ENCODE measurements around the gene AUNIP.
"Not testable (repeated sequence)": the region's sequence is repeated elsewhere in the genome, so short reads cannot be mapped to it uniquely, and the experiment has no call there.

AUNIP gene

GRCh38 chr1:25845664-25846063, 13.6 kb downstream of the AUNIP start:
- no peaks in the 10 kb centered on the region for H3K27me3 ChIP-seq (ENCODE audit: control insufficient read depth, insufficient read depth, low read length, poor library complexity, severe bottlenecking)
- no peak overlapping the region for H3K4me3 ChIP-seq (ENCODE audit: insufficient read depth, low read depth, low read length)
- no peaks in the 10 kb centered on the region for H3K9me3 ChIP-seq (ENCODE audit: control insufficient read depth, low read length)
- 82 to 83% methylated on average over 5 of the region's 5 CpGs for WGBS, 2 experiments
- H3K27ac ChIP-seq (ENCODE audit: insufficient read depth, low read depth, low read length, poor library complexity, severe bottlenecking), result no peak overlapping the region
- no peaks in the 10 kb centered on the region for H3K36me3 ChIP-seq (ENCODE audit: control insufficient read depth, insufficient read depth, low read length)
- no peaks in the 10 kb centered on the region for H3K4me1 ChIP-seq (ENCODE audit: control insufficient read depth, insufficient read depth, low read length)

GRCh38 chr1:25844536-25845337, 14.5 kb downstream of the AUNIP start:
- no peak overlapping the region for H3K4me3 ChIP-seq (ENCODE audit: insufficient read depth, low read depth, low read length)
- H3K27me3 ChIP-seq (ENCODE audit: control insufficient read depth, insufficient read depth, low read length, poor library complexity, severe bottlenecking), result no peaks in the 10 kb centered on the region
- H3K9me3 ChIP-seq (ENCODE audit: control insufficient read depth, low read length), result no peaks in the 10 kb centered on the region
- H3K36me3 ChIP-seq (ENCODE audit: control insufficient read depth, insufficient read depth, low read length), result no peaks in the 10 kb centered on the region
- no peak overlapping the region for H3K27ac ChIP-seq (ENCODE audit: insufficient read depth, low read depth, low read length, poor library complexity, severe bottlenecking)
- 94 to 98% methylated on average over 3 of the region's 3 CpGs for WGBS, 2 experiments
- no peaks in the 10 kb centered on the region for H3K4me1 ChIP-seq (ENCODE audit: control insufficient read depth, insufficient read depth, low read length)

GRCh38 chr1:25843483-25843882, 15.8 kb downstream of the AUNIP start:
- Histone ChIP-seq H3K4me1 (ENCODE audit: control insufficient read depth, insufficient read depth, low read length) (no peaks in the 10 kb centered on the region), H3K36me3 (ENCODE audit: control insufficient read depth, insufficient read depth, low read length) (no peaks in the 10 kb centered on the region), H3K9me3 (ENCODE audit: control insufficient read depth, low read length) (no peaks in the 10 kb centered on the region), H3K27ac (ENCODE audit: insufficient read depth, low read depth, low read length, poor library complexity, severe bottlenecking) (no peak overlapping the region), H3K4me3 (ENCODE audit: insufficient read depth, low read depth, low read length) (no peak overlapping the region), H3K27me3 (ENCODE audit: control insufficient read depth, insufficient read depth, low read length, poor library complexity, severe bottlenecking) (no peaks in the 10 kb centered on the region)
- WGBS, 2 experiments, result 75 to 86% methylated on average over 3 of the region's 3 CpGs

GRCh38 chr1:25839808-25840207, 19.4 kb downstream of the AUNIP start:
- not testable (repeated sequence) for H3K9me3 ChIP-seq (ENCODE audit: control insufficient read depth, low read length); H3K27ac ChIP-seq (ENCODE audit: insufficient read depth, low read depth, low read length, poor library complexity, severe bottlenecking); H3K27me3 ChIP-seq (ENCODE audit: control insufficient read depth, insufficient read depth, low read length, poor library complexity, severe bottlenecking); H3K4me1 ChIP-seq (ENCODE audit: control insufficient read depth, insufficient read depth, low read length); H3K36me3 ChIP-seq (ENCODE audit: control insufficient read depth, insufficient read depth, low read length); H3K4me3 ChIP-seq (ENCODE audit: insufficient read depth, low read depth, low read length)
- WGBS, 2 experiments, result 92 to 97% methylated on average over 4 of the region's 4 CpGs

- H3K27ac ChIP-seq (ENCODE audit: insufficient read depth, low read depth, low read length, poor library complexity, severe bottlenecking), result no peak overlapping the region
- no peaks in the 10 kb centered on the region for H3K27me3 ChIP-seq (ENCODE audit: control insufficient read depth, insufficient read depth, low read length, poor library complexity, severe bottlenecking)
- no peak overlapping the region for H3K4me3 ChIP-seq (ENCODE audit: insufficient read depth, low read depth, low read length)
- no peaks in the 10 kb centered on the region for H3K9me3 ChIP-seq (ENCODE audit: control insufficient read depth, low read length)
- no peaks in the 10 kb centered on the region for H3K4me1 ChIP-seq (ENCODE audit: control insufficient read depth, insufficient read depth, low read length)
- WGBS, 2 experiments, result 89 to 100% methylated on average over 1 of the region's 1 CpG
- H3K36me3 ChIP-seq (ENCODE audit: control insufficient read depth, insufficient read depth, low read length), result peaks cover 17% of the 10 kb centered on the region
These were observed 21.9 kb downstream of the AUNIP start for GRCh38 chr1:25837262-25837875.

GRCh38 chr1:25836695-25837094, 22.6 kb downstream of the AUNIP start:
- WGBS, 2 experiments, result 86 to 88% methylated on average over 2 to 3 of the region's 3 CpGs
- H3K36me3 ChIP-seq (ENCODE audit: control insufficient read depth, insufficient read depth, low read length), result peaks cover 21% of the 10 kb centered on the region

GRCh38 chr1:25834894-25835293, 24.4 kb downstream of the AUNIP start:
- H3K36me3 ChIP-seq (ENCODE audit: control insufficient read depth, insufficient read depth, low read length), result peaks cover 30% of the 10 kb centered on the region
- H3K27ac ChIP-seq (ENCODE audit: insufficient read depth, low read depth, low read length, poor library complexity, severe bottlenecking), result no peak overlapping the region
- H3K27me3 ChIP-seq (ENCODE audit: control insufficient read depth, insufficient read depth, low read length, poor library complexity, severe bottlenecking), result no peaks in the 10 kb centered on the region
- H3K9me3 ChIP-seq (ENCODE audit: control insufficient read depth, low read length), result no peaks in the 10 kb centered on the region
- H3K4me1 ChIP-seq (ENCODE audit: control insufficient read depth, insufficient read depth, low read length), result no peaks in the 10 kb centered on the region
- WGBS, 2 experiments, result 91 to 92% methylated on average over 3 of the region's 3 CpGs
- H3K4me3 ChIP-seq (ENCODE audit: insufficient read depth, low read depth, low read length), result no peak overlapping the region

More at GRCh38 chr1:25836695-25837094, 22.6 kb downstream of the AUNIP start:
- H3K27me3 ChIP-seq (ENCODE audit: control insufficient read depth, insufficient read depth, low read length, poor library complexity, severe bottlenecking), result no peaks in the 10 kb centered on the region
- H3K4me3 ChIP-seq (ENCODE audit: insufficient read depth, low read depth, low read length), result no peak overlapping the region
- H3K9me3 ChIP-seq (ENCODE audit: control insufficient read depth, low read length), result no peaks in the 10 kb centered on the region
- H3K27ac ChIP-seq (ENCODE audit: insufficient read depth, low read depth, low read length, poor library complexity, severe bottlenecking), result no peak overlapping the region
- H3K4me1 ChIP-seq (ENCODE audit: control insufficient read depth, insufficient read depth, low read length), result no peaks in the 10 kb centered on the region

- Histone ChIP-seq H3K4me3 (ENCODE audit: insufficient read depth, low read depth, low read length) (no peak overlapping the region), H3K27ac (ENCODE audit: insufficient read depth, low read depth, low read length, poor library complexity, severe bottlenecking) (no peak overlapping the region), H3K36me3 (ENCODE audit: control insufficient read depth, insufficient read depth, low read length) (peaks cover 30% of the 10 kb centered on the region), H3K9me3 (ENCODE audit: control insufficient read depth, low read length) (no peaks in the 10 kb centered on the region), H3K27me3 (ENCODE audit: control insufficient read depth, insufficient read depth, low read length, poor library complexity, severe bottlenecking) (no peaks in the 10 kb centered on the region), H3K4me1 (ENCODE audit: control insufficient read depth, insufficient read depth, low read length) (no peaks in the 10 kb centered on the region)
- 95 to 96% methylated on average over 5 of the region's 5 CpGs for WGBS, 2 experiments
These were observed 26.1 kb downstream of the AUNIP start for GRCh38 chr1:25833158-25833557.

- H3K9me3 ChIP-seq (ENCODE audit: control insufficient read depth, low read length), result no peaks in the 10 kb centered on the region
- H3K27ac ChIP-seq (ENCODE audit: insufficient read depth, low read depth, low read length, poor library complexity, severe bottlenecking), result no peak overlapping the region
- H3K4me3 ChIP-seq (ENCODE audit: insufficient read depth, low read depth, low read length), result no peak overlapping the region
- 93 to 98% methylated on average over 6 of the region's 6 CpGs for WGBS, 2 experiments
- no peaks in the 10 kb centered on the region for H3K4me1 ChIP-seq (ENCODE audit: control insufficient read depth, insufficient read depth, low read length)
- H3K36me3 ChIP-seq (ENCODE audit: control insufficient read depth, insufficient read depth, low read length), result peaks cover 34% of the 10 kb centered on the region
- H3K27me3 ChIP-seq (ENCODE audit: control insufficient read depth, insufficient read depth, low read length, poor library complexity, severe bottlenecking), result no peaks in the 10 kb centered on the region
These were observed 26.8 kb downstream of the AUNIP start for GRCh38 chr1:25832336-25833037.

GRCh38 chr1:25831569-25832196, 27.6 kb downstream of the AUNIP start:
- 91 to 93% methylated on average over 5 of the region's 5 CpGs for WGBS, 2 experiments
- H3K27me3 ChIP-seq (ENCODE audit: control insufficient read depth, insufficient read depth, low read length, poor library complexity, severe bottlenecking), result no peaks in the 10 kb centered on the region
- no peaks in the 10 kb centered on the region for H3K4me1 ChIP-seq (ENCODE audit: control insufficient read depth, insufficient read depth, low read length)
- no peaks in the 10 kb centered on the region for H3K9me3 ChIP-seq (ENCODE audit: control insufficient read depth, low read length)
- H3K36me3 ChIP-seq (ENCODE audit: control insufficient read depth, insufficient read depth, low read length), result peaks cover 37% of the 10 kb centered on the region
- H3K27ac ChIP-seq (ENCODE audit: insufficient read depth, low read depth, low read length, poor library complexity, severe bottlenecking), result no peak overlapping the region
- H3K4me3 ChIP-seq (ENCODE audit: insufficient read depth, low read depth, low read length), result no peak overlapping the region

Data from ectodermal cell (in vitro differentiated cells).